ENCODE results near the gene DNPEP. TPM values are rescaled to one million over a fixed set of nuclear protein-coding genes. Genes with fewer than 3 reads are reported as not detected.

Gene DNPEP
- total RNA-seq, 4 donors from 2014 or later, result 35.2 to 88.1 (median 52.6) TPM

DNA sequence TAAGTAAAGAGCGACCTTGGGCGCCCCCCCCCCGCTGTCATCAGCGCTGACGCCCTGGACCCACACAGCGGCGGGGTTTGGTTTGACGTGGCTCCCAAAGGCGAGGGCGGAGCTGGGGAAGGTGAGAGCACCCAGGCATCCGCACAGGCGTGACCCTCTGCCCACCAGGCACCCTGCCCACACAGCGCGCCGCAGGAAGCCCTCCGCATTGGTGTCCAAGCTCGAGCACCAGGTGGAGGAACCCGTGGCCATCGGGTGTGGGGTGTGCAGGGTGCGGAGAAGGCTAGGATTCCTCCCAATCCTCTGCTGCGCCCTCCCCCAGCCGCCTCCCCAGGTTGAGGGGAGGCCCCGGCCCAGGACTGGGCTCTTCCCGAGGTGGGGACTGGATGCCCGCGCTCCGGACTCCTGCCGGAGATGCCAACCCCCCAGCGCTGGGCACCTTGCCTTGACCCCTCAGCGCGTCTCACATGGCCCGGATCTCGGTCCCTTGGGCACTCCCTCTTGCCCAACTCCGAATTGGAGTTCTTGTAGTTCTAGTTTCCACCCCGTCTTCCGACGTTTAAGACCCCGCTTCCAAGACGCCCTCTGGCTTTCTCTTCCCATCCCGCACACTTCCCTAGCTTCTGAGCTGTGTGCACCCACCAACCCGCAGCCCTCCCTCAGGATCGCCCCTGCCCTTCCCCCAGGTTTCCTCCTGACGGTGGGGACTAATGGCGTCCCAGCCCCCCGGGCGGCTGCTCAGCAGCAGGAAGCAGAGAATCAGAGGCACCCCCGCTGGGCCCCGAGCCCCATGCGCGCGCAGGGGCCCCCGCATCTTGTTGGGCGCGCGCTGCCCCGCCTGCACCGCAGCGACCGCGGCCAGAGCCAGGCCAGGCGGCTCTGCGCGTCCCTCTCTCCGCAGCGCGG, 29.3 kb downstream of the DNPEP start:
- H3K4me3 ChIP-seq, result peak overlapping the region in 1 of 4 donors; percentile 16
- no peaks in the 10 kb centered on the region for H3K9me3 ChIP-seq
- H3K27me3 ChIP-seq, result peaks cover 0 to 57% of the 10 kb centered on the region in 2 donors
- peaks cover 0 to 19% (median 8%) of the 10 kb centered on the region in 4 donors for H3K4me1 ChIP-seq
- no peak for DNase-seq (ENCODE audit: low spot score in 2 of 2)
- 2 to 4% methylated on average over 44 to 46 of the region's 66 CpGs for WGBS, 2 donors
- no peak overlapping the region for H3K27ac ChIP-seq
- peaks cover 0 to 14% (median 0%) of the 10 kb centered on the region in 3 donors for H3K36me3 ChIP-seq
- TF ChIP-seq POLR2A (IDR thresholded peaks at IDR 0.05) (no peak), EP300 (IDR thresholded peaks at IDR 0.05) (no peak)
- TF ChIP-seq, protein P1, sequence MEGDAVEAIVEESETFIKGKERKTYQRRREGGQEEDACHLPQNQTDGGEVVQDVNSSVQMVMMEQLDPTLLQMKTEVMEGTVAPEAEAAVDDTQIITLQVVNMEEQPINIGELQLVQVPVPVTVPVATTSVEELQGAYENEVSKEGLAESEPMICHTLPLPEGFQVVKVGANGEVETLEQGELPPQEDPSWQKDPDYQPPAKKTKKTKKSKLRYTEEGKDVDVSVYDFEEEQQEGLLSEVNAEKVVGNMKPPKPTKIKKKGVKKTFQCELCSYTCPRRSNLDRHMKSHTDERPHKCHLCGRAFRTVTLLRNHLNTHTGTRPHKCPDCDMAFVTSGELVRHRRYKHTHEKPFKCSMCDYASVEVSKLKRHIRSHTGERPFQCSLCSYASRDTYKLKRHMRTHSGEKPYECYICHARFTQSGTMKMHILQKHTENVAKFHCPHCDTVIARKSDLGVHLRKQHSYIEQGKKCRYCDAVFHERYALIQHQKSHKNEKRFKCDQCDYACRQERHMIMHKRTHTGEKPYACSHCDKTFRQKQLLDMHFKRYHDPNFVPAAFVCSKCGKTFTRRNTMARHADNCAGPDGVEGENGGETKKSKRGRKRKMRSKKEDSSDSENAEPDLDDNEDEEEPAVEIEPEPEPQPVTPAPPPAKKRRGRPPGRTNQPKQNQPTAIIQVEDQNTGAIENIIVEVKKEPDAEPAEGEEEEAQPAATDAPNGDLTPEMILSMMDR (IDR thresholded peaks at IDR 0.05), result no peak

DNA sequence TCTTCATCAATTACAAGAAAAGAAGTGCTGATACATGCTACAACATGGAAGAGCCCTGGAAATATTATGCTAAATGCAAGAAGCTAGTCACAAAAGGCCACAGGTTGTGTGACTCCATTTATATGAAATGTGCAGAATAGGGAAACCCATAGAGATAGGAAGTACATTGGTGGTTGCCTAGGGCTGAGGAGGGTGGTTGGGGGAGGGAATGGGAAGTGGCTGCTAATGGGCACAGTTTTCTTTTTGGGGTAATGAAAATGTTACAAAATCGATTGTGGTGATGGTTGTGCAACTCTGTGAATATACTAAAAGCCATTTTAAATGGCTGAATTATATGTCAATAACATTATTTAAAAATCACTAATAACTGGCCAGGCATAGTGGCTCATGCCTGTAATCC, 30.9 kb downstream of the DNPEP start:
- DNase-seq (ENCODE audit: low spot score in 2 of 2), result peak in 1 of 2 donors; percentile 24
- Histone ChIP-seq H3K4me3 (no peak overlapping the region), H3K36me3 (peaks cover 0 to 14% (median 0%) of the 10 kb centered on the region in 3 donors), H3K27ac (no peak overlapping the region), H3K4me1 (peaks cover 0 to 19% (median 8%) of the 10 kb centered on the region in 4 donors), H3K9me3 (no peaks in the 10 kb centered on the region), H3K27me3 (peaks cover 0 to 63% of the 10 kb centered on the region in 2 donors)
- WGBS, 2 donors, result 59 to 64% methylated on average over 1 of the region's 1 CpG
- TF ChIP-seq POLR2A (IDR thresholded peaks at IDR 0.05) (no peak), EP300 (IDR thresholded peaks at IDR 0.05) (peak in 1 of 2 donors; percentile 32)
- TF ChIP-seq, protein P1 (IDR thresholded peaks at IDR 0.05), result no peak

DNA sequence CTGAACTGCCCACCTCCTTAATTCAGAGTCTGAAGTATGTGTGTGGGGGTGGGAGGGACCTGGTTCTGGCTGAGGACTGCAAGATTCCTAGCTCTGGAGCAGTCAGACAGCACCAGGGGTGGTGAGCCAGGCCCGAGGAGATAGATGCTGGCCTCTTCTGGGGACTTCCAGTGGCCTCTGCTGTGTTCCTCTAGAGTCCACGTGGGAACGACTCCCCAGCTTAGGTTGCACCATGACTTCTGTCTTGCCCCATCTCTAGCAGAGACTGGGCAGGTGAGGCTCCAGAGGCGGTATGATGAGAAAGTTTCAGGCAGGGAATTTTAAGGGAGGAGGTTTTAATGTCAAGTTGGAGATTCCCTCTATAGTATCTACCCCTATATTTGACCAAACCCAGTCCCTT, 33.1 kb downstream of the DNPEP start:
- 68 to 73% methylated on average over 4 of the region's 4 CpGs for WGBS, 2 donors
- no peak for TF ChIP-seq EP300 (IDR thresholded peaks at IDR 0.05)
- TF ChIP-seq POLR2A (IDR thresholded peaks at IDR 0.05), result no peak
- TF ChIP-seq, protein P1 (IDR thresholded peaks at IDR 0.05), result no peak
- H3K27me3 ChIP-seq, result peaks cover 0 to 72% of the 10 kb centered on the region in 2 donors
- peaks cover 0 to 19% (median 8%) of the 10 kb centered on the region in 4 donors for H3K4me1 ChIP-seq
- no peak for DNase-seq (ENCODE audit: low spot score in 2 of 2)
- H3K4me3 ChIP-seq, result no peak overlapping the region
- no peaks in the 10 kb centered on the region for H3K36me3 ChIP-seq
- H3K27ac ChIP-seq, result no peak overlapping the region
- no peaks in the 10 kb centered on the region for H3K9me3 ChIP-seq

DNA sequence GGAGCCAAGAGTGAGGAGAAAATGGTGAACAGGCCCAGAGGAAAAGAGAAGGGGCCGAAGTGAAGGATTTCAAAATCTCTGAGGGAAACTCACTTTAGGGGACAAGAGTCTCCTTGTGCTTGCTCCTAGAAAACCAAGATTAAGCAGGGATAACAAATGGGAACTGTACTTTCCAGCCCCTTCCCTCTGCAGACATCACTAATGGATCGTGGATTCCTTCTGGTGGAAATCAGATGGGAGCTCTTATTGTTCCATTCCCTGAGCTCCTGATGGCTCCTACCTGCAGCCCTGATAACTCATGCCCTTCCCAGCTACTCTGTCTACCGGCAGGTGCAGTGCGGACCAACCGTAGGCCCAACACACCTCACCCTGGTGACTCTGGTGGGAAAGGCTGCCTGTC, 34.6 kb downstream of the DNPEP start:
- no peaks in the 10 kb centered on the region for H3K36me3 ChIP-seq
- H3K4me3 ChIP-seq, result no peak overlapping the region
- TF ChIP-seq POLR2A (IDR thresholded peaks at IDR 0.05), result no peak
- 73 to 82% methylated on average over 5 of the region's 5 CpGs for WGBS, 2 donors
- peaks cover 0 to 10% (median 3%) of the 10 kb centered on the region in 4 donors for H3K4me1 ChIP-seq
- DNase-seq (ENCODE audit: low spot score in 2 of 2), result no peak
- H3K27me3 ChIP-seq, result peaks cover 0 to 58% of the 10 kb centered on the region in 2 donors
- no peak overlapping the region for H3K27ac ChIP-seq
- no peaks in the 10 kb centered on the region for H3K9me3 ChIP-seq

DNA sequence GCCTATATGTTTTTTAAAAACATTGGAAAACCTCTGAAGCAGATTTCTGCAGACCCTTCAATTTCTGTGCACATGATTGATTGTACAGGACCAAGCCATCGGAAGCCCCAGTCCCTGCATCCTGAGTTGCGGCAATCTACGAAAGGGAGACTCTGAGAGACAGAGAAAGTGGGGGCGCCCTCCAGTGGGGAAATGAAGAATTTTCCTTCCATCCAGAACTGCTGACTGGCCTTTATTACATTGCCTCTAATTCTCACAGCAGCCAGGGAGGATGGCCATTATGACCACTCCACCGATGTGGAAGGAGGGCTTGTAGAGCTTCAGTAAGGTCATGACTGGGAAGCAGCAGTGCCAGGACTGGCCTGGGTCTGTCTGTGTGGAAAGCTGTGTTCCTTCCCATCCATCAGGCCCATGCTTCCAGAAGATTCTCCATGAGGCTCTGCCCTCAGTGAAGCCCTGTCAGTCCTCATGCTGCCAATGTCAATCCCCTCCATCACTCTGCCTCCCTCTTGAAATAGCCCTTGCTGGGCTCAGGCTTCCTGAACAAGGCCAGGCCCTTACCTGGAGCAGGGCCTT, 35.2 kb downstream of the DNPEP start:
- Histone ChIP-seq H3K4me3 (no peak overlapping the region), H3K27ac (no peak overlapping the region), H3K27me3 (peaks cover 0 to 52% of the 10 kb centered on the region in 2 donors), H3K36me3 (no peaks in the 10 kb centered on the region), H3K9me3 (no peaks in the 10 kb centered on the region), H3K4me1 (peaks cover 0 to 4% (median 0%) of the 10 kb centered on the region in 4 donors)
- WGBS, 2 donors, result 8 to 11% methylated on average over 5 of the region's 5 CpGs
- peak; percentile 17 to 48 for DNase-seq (ENCODE audit: low spot score in 2 of 2)
- TF ChIP-seq EP300 (IDR thresholded peaks at IDR 0.05), result no peak
- TF ChIP-seq, protein P1 (IDR thresholded peaks at IDR 0.05), result peak in 4 of 5 experiments; percentile 27 to 57 (median 50)
